ENCODE data around the gene DESI2. TPM values are rescaled to one million over a fixed set of nuclear protein-coding genes. Genes with fewer than 3 reads are reported as not detected.
"Not testable (repeated sequence)": the region's sequence is repeated elsewhere in the genome, so short reads cannot be mapped to it uniquely, and the experiment has no call there.

Gene DESI2
- total RNA-seq, 1 donor from 2014 or later = 30.3 TPM

GRCh38 chr1:244654108-244655038 is 1.4 kb downstream of the DESI2 start:
- DNase-seq (ENCODE audit: low spot score) = no peak

- DNase-seq (ENCODE audit: low spot score) = no peak
Observed at GRCh38 chr1:244655186-244655585, 2.3 kb downstream of the DESI2 start.

- no peak for DNase-seq (ENCODE audit: low spot score)
Observed at GRCh38 chr1:244657421-244657820, 4.5 kb downstream of the DESI2 start.

GRCh38 chr1:244659694-244660093 is 6.8 kb downstream of the DESI2 start:
- no peak for DNase-seq (ENCODE audit: low spot score)

- DNase-seq (ENCODE audit: low spot score) = no peak
Observed at GRCh38 chr1:244660595-244660994, 7.7 kb downstream of the DESI2 start.

- not testable (repeated sequence) for DNase-seq (ENCODE audit: low spot score)
Observed at GRCh38 chr1:244661569-244662312, 8.8 kb downstream of the DESI2 start.

- DNase-seq (ENCODE audit: low spot score) = no peak
Observed at GRCh38 chr1:244662599-244662998, 9.7 kb downstream of the DESI2 start.

- no peak for DNase-seq (ENCODE audit: low spot score)
Observed at GRCh38 chr1:244664353-244664752, 11.4 kb downstream of the DESI2 start.

- DNase-seq (ENCODE audit: low spot score) = no peak
Observed at GRCh38 chr1:244665771-244666217, 12.9 kb downstream of the DESI2 start.

GRCh38 chr1:244666672-244667418 is 13.9 kb downstream of the DESI2 start:
- DNase-seq (ENCODE audit: low spot score) = not testable (repeated sequence)

- no peak for DNase-seq (ENCODE audit: low spot score)
Observed at GRCh38 chr1:244667797-244668196, 14.9 kb downstream of the DESI2 start.

- DNase-seq (ENCODE audit: low spot score) = no peak
Observed at GRCh38 chr1:244672946-244673682, 20.2 kb downstream of the DESI2 start.

- no peak for DNase-seq (ENCODE audit: low spot score)
Observed at GRCh38 chr1:244674446-244674845, 21.5 kb downstream of the DESI2 start.

GRCh38 chr1:244675167-244675566 is 22.2 kb downstream of the DESI2 start:
- no peak for DNase-seq (ENCODE audit: low spot score)

GRCh38 chr1:244678697-244679096 is 25.8 kb downstream of the DESI2 start:
- no peak for DNase-seq (ENCODE audit: low spot score)

GRCh38 chr1:244680667-244681066 is 27.7 kb downstream of the DESI2 start:
- DNase-seq (ENCODE audit: low spot score) = no peak

GRCh38 chr1:244682087-244682486 is 29.2 kb downstream of the DESI2 start:
- DNase-seq (ENCODE audit: low spot score) = not testable (repeated sequence)

- no peak for DNase-seq (ENCODE audit: low spot score)
Observed at GRCh38 chr1:244695937-244696336, 43.0 kb downstream of the DESI2 start.

- no peak for DNase-seq (ENCODE audit: low spot score)
Observed at GRCh38 chr1:244699741-244700140, 46.8 kb downstream of the DESI2 start.

- DNase-seq (ENCODE audit: low spot score) = no peak
Observed at GRCh38 chr1:244700808-244701207, 47.9 kb downstream of the DESI2 start.

- no peak for DNase-seq (ENCODE audit: low spot score)
Observed at GRCh38 chr1:244702620-244703019, 49.7 kb downstream of the DESI2 start.
